HepG2 (cell line): Measurements from ENCODE around the gene JPH4. TPM values are rescaled to one million over a fixed set of nuclear protein-coding genes. Genes with fewer than 3 reads are reported as not detected.
A peak's percentile ranks its signal among the peaks of the same experiment; 100 is the strongest.

ENCODE experiments used
- ARID4A ChIP-seq: sonication (generic); formaldehyde crosslinking; IDR thresholded peaks from 2 replicates; pipeline ENCODE4 v1.5.0; 2020; ENCODE audit warnings: mild to moderate bottlenecking, missing genetic modification reagents, borderline replicate concordance
- ATAD3A ChIP-seq: sonication (generic); formaldehyde crosslinking; IDR thresholded peaks from 2 replicates; pipeline ENCODE4 v1.4.0; 2020; ENCODE audit warnings: missing genetic modification reagents
- EHMT2 ChIP-seq: fragments of 200-600 bp; sonication (generic); IDR thresholded peaks from 2 replicates; pipeline ENCODE4 v1.7.0; 2017; ENCODE audit warnings: antibody characterized with exemption, low read depth, low read length, borderline replicate concordance
- ELF1 ChIP-seq: sonication (generic); formaldehyde crosslinking; IDR thresholded peaks from 2 replicates; pipeline ENCODE4 v1.4.0; 2020; ENCODE audit warnings: missing genetic modification reagents
- JUNB ChIP-seq: sonication (generic); formaldehyde crosslinking; IDR thresholded peaks from 2 replicates; pipeline ENCODE4 v1.8.0; 2022; ENCODE audit warnings: missing genetic modification reagents, mild to moderate bottlenecking, borderline replicate concordance
- NFIB ChIP-seq: sonication (generic); formaldehyde crosslinking; IDR thresholded peaks from 2 replicates; pipeline ENCODE4 v1.9.0; 2021; ENCODE audit warnings: missing genetic modification reagents, mild to moderate bottlenecking, borderline replicate concordance
- NR2C2 ChIP-seq: sonication (generic); formaldehyde crosslinking; IDR thresholded peaks from 2 replicates; pipeline ENCODE4 v1.4.0; 2020; ENCODE audit warnings: missing genetic modification reagents, mild to moderate bottlenecking, moderate library complexity, borderline replicate concordance
- PLRG1 ChIP-seq: fragments of 450-650 bp; conservative IDR thresholded peaks from 2 replicates; pipeline ENCODE4 v1.6.1; 2016
- RBFOX2 ChIP-seq: fragments of 200-400 bp; formaldehyde crosslinking; IDR thresholded peaks from 2 replicates; pipeline ENCODE4 v1.6.1; 2017; ENCODE audit warnings: low read depth, mild to moderate bottlenecking, low read length
- SIN3A ChIP-seq: IDR thresholded peaks from 2 replicates; pipeline ENCODE4 v1.6.1; 2011; ENCODE audit warnings: low read depth, mild to moderate bottlenecking, control low read depth, low read length, borderline replicate concordance
- SP140L ChIP-seq: sonication (generic); formaldehyde crosslinking; IDR thresholded peaks from 2 replicates; pipeline ENCODE4 v1.4.0; 2020; ENCODE audit warnings: missing genetic modification reagents, borderline replicate concordance
- STAG1 ChIP-seq: sonication (generic); formaldehyde crosslinking; IDR thresholded peaks from 2 replicates; pipeline ENCODE4 v1.4.0; 2020; ENCODE audit warnings: missing genetic modification reagents
- ZBTB20 ChIP-seq: sonication (generic); formaldehyde crosslinking; IDR thresholded peaks from 2 replicates; pipeline ENCODE4 v1.8.1; 2023; ENCODE audit warnings: missing genetic modification reagents, low read depth, mild to moderate bottlenecking, borderline replicate concordance
- ZBTB7A ChIP-seq: sonication (generic); formaldehyde crosslinking; IDR thresholded peaks from 2 replicates; pipeline ENCODE4 v1.8.0; 2022; ENCODE audit warnings: mild to moderate bottlenecking, missing genetic modification reagents
- ZC3H4 ChIP-seq: sonication (generic); formaldehyde crosslinking; IDR thresholded peaks from 2 replicates; pipeline ENCODE4 v1.4.0; 2020; ENCODE audit warnings: missing genetic modification reagents, borderline replicate concordance
- ZMYM2 ChIP-seq: sonication (generic); formaldehyde crosslinking; IDR thresholded peaks from 2 replicates; pipeline ENCODE4 v1.8.0; 2022; ENCODE audit warnings: mild to moderate bottlenecking, missing genetic modification reagents
- ZNF329 ChIP-seq: sonication (generic); formaldehyde crosslinking; IDR thresholded peaks from 2 replicates; pipeline ENCODE4 v1.9.0; 2021; ENCODE audit warnings: low read depth, mild to moderate bottlenecking, missing genetic modification reagents
- ZNF441 ChIP-seq: sonication (generic); formaldehyde crosslinking; IDR thresholded peaks from 2 replicates; pipeline ENCODE4 v1.7.0; 2021; ENCODE audit warnings: missing genetic modification reagents, borderline replicate concordance
- ZNF530 ChIP-seq: sonication (generic); formaldehyde crosslinking; IDR thresholded peaks from 2 replicates; pipeline ENCODE4 v1.5.0; 2020; ENCODE audit warnings: low read depth, mild to moderate bottlenecking, missing genetic modification reagents
- ZSCAN12 ChIP-seq: sonication (generic); formaldehyde crosslinking; IDR thresholded peaks from 2 replicates; pipeline ENCODE4 v1.9.0; 2021; ENCODE audit warnings: mild to moderate bottlenecking, missing genetic modification reagents
- ZSCAN5A ChIP-seq: sonication (generic); formaldehyde crosslinking; IDR thresholded peaks from 2 replicates; pipeline ENCODE4 v1.8.0; 2022; ENCODE audit warnings: mild to moderate bottlenecking, missing genetic modification reagents, borderline replicate concordance
- polyA plus RNA-seq, 8 experiments: library from polyadenylated mRNA; depleted of rRNA in 3 of 8; stranded (reverse) in 7 of 8; unstranded in 1 of 8; fragments of >200 nt; fragmentation: Illumina TruSeq in 4 of 8; extraction: Trizol in 4 of 8; gene quantifications; 2 replicates each; pipeline versions ENCODE4 v1.2.1 to v1.2.3, GENCODE V29; 2011 to 2016; ENCODE audit warnings: low read depth in 4 of 8, missing spikeins in 1 of 8, mixed read lengths in 1 of 8; ENCODE audit not compliant: insufficient read depth in 1 of 8
- total RNA-seq, 5 experiments: library from RNA; depleted of rRNA; stranded (reverse); fragments of >200 nt; fragmentation: Illumina TruSeq; extraction: Trizol; gene quantifications; 2 replicates each; pipeline ENCODE4 v1.2.3, GENCODE V29; 2016; ENCODE audit warnings: low read depth in 1 of 5
- TF ChIP-seq, protein P1 (sequence below): sonication (generic); formaldehyde crosslinking; IDR thresholded peaks from 2 replicates; pipeline ENCODE4 v1.5.1; 2020; ENCODE audit warnings: missing genetic modification reagents, mild to moderate bottlenecking, borderline replicate concordance

Gene JPH4
- total and polyA plus RNA-seq, 2 of the 13 experiments (the other 11 are each of a cell fraction or from before 2014, with no cell fraction given), result 0.08 to 0.22 TPM

DNA sequence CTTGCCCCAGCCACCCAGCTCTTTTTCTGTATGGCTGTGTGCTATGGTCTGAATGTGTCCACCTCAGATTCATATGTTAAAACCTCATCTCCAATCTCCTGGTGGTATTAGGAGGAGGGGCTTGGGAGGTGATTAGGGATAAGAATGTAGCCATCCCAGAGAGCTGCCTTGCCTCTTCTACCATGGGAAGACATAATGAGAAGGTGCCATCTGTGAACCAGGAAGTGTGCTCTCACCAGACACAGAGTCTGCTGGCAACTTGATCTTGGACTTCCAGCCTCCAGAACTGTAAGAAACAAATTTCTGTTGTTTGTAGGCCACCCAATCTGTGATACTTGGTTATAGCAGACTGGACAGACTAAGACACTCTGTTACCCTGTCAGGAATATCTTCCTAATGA, 22.8 kb upstream of the JPH4 start (continued):
- TF ChIP-seq SIN3A, result no peak
- TF ChIP-seq NR2C2, result no peak
- no peak for TF ChIP-seq ZC3H4 (CRISPR knock-in tag)
- TF ChIP-seq ZNF530 (CRISPR knock-in tag), result no peak
- no peak for TF ChIP-seq ARID4A
- peak; percentile 20; the same call in 1 of the 2 replicates for TF ChIP-seq ZNF441 (CRISPR knock-in tag)
- TF ChIP-seq ELF1 (CRISPR knock-in tag), result peak; percentile 33; the same call in 1 of the 2 replicates
- TF ChIP-seq ZSCAN12 (CRISPR knock-in tag), result no peak
- TF ChIP-seq SP140L, result no peak
- no peak for TF ChIP-seq ATAD3A (CRISPR knock-in tag)
- TF ChIP-seq JUNB (CRISPR knock-in tag), result no peak
- no peak for TF ChIP-seq ZNF329 (CRISPR knock-in tag)
- TF ChIP-seq ZMYM2 (CRISPR knock-in tag), result no peak; the same call in 1 of the 2 replicates
- TF ChIP-seq, protein P1, sequence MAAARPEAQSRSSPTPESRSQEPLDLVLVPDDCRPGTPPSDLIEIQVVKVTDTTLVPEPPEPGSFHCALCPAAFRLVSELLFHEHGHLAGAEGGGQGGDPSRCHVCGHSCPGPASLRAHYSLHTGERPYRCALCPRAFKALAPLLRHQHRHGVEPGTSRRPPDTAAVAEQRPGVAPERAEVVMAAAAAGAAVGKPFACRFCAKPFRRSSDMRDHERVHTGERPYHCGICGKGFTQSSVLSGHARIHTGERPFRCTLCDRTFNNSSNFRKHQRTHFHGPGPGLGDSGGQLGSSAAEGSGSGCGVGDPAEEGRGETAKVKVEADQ (CRISPR knock-in tag), result no peak
- TF ChIP-seq NFIB (CRISPR knock-in tag), result no peak
- TF ChIP-seq STAG1 (CRISPR knock-in tag), result no peak
- no peak for TF ChIP-seq ZBTB7A
- TF ChIP-seq ZSCAN5A (CRISPR knock-in tag), result no peak
- peak; percentile 63; the same call in 1 of the 2 replicates for TF ChIP-seq ZBTB20 (CRISPR knock-in tag)
- TF ChIP-seq RBFOX2, result no peak
- TF ChIP-seq PLRG1, result no peak
- no peak for TF ChIP-seq EHMT2
